HG03135 (cell line): ENCODE measurements around the gene TMTC1.

Experiments
- ATAC-seq: cut with Tn5 transposase; IDR thresholded peaks from one replicate; pipeline ENCODE4 v1.9.1; 2021; ENCODE audit warnings: mild to moderate bottlenecking, moderate library complexity; ENCODE audit not compliant: unreplicated experiment

The TMTC1 gene

DNA sequence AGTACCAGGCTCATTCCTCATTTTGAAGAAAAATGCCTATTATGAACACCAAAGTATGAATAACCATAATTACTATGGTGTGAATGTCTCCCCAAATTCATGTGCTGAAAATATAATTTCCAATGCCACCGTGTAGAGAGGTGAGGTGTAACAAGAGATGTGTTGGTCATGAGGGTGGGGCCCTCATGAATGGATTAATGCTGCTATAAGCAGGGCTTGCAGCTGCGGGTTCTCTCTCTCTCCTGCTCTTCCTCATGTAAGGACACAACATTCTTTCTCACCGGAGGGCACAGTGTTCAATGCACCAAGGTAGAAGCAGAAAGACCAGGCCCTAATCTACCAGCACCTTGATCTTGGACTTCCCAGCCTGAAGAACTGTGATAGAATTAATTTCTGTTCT, 70.0 kb downstream of the TMTC1 start:
- ATAC-seq, result no peak

DNA sequence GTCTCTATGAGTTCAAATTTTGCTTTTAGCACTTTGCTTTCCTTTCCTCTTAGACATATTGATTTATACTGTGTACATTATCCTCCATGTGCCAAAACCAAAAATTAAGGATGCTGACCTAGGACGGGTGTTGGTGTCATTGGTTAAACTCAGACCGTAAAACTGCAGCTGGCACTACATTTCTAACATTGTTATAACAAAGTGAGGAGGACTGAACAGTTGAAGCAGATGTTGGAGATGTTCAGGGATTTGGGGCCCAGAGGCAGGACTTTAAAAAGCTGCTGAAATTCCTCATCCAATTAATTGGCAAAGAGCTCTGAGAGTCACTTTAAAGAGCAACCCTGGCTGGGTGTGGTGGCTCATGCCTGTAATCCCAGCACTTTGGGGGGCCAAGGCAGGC, 72.4 kb downstream of the TMTC1 start:
- ATAC-seq, result no peak

DNA sequence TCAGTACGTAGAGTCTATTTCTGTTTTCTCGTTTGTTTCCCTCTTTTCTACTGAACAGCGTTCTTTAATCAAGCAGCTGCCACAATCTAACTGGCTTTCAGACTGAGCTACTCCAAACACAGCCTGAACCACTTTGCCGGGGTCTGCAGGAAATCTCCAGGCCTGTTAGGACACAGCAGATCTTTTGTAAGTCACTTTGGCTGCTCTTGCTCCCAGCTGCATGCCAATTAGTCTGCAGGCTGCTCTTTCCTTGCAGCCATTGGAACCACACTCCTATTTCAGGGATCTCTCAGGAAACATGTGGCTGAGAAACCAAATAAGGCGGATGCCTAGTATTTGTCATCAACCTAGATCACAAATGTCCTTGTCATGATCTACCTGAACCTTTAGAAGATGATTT, 73.6 kb downstream of the TMTC1 start:
- no peak for ATAC-seq

DNA sequence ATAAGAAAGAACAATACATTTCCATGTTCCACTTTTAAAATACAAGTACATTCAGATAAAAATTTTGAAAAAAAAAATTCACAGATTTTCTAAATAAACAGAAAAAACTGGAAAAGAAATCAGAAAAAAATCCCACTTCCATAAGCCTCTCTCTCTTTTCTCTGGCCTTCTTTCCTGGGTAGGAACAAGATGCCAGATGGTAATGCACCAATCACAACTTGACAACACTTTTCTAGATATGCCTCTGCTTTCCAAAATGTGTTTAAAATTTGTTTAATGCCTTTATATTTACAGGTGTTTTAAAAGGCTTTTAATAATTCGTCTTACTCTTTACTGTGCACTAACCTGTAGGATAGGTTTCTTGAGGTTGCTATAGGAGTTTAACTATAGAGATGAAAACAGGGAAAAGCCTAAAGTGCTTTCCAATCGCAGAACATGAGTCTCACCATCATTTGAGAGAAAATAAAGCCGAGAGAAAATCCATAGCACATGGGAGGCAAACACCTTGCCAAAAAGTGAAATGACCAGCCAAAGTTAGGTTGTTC, 74.2 kb downstream of the TMTC1 start:
- no peak for ATAC-seq

DNA sequence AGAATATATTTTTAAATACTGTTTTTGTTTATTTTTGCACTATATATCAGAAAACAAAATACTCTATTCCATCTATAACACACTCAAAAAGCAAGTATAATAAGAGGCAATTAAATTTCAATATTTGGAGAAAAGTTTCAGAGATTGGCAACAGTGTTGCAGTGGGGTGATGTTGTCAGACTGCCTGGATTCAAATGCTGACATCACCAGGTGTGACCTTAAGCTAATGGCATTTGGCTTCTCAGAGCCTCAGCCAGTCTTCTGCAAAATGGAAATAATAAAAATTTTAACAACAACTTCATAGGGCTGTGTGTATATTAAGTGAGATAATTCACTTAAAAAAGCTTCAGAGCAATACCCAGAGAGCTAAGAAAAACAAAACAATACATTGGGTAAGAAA, 74.7 kb downstream of the TMTC1 start:
- ATAC-seq, result no peak

DNA sequence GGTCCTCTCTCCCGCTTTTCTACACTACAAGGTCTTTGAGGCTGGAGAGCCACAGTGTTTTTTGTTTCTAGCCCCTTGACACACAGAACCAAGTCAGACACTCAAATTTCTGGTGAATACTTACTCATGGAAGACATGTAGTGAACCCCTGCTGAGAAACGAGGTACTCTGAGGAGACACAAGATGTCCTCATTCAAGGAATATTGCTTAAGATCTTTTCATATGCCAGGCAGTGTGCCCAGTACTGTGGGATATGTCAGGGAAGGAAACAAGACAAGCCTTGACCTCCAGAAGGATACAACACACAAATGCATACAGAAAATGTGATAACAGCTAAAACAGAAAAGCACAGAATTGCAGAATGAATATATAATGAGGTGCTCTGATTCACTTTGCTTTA, 75.9 kb downstream of the TMTC1 start:
- no peak for ATAC-seq

DNA sequence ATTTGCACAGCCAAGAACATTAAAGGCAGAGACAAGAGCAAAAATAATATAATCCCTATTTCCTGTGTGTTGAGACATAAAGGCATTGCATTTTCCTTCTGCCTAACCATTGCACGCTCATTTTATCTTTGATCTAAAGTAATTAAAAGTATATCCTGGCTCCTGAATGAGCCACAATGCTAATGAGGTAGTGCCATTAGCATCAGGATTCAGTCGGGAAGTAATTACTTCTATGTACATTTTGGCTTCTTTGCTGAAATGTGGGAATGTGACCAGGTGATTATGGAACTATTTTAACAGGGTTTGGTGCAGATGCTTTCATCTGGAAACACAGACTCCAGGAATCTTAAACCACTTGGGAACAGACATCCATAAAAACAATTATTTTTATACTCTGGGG, 77.4 kb downstream of the TMTC1 start:
- ATAC-seq, result no peak

DNA sequence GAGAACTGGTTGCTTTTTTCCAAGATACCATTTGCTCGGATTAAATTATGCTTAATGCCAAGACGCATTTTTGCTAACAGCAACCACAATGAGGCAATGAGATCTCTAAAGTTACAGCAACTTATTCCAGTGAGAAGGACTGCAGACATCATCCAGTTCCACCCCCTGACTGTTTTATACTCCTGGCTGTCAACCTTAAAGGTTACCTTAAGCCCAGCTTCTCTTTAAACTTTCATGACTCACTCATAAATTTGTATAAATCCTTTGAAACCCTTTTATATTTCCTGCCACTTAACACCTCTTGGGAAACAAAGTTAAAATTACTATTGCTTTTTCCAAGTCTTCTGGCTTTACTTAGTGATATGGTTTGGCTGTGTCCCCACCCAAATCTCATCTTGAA, 80.2 kb downstream of the TMTC1 start:
- ATAC-seq, result no peak

DNA sequence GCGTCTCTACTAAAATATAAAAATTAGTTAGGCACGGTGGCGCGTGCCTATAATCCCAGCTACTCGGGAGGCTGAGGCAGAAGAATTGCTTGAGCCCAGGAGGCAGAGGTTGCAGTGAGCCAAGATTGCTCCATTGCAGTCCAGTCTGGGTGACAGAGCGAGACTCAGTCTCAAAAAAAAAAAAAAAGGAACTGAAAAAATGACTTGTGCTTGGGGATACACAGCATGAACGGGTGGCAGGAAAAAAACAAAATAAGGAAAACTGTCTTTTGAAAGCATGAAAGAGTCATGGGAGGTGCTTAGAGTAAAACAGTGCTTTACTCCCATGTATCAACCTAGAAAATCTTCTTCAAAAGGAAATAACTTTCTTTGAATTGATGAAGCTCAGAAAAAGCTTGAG, 80.8 kb downstream of the TMTC1 start:
- no peak for ATAC-seq

DNA sequence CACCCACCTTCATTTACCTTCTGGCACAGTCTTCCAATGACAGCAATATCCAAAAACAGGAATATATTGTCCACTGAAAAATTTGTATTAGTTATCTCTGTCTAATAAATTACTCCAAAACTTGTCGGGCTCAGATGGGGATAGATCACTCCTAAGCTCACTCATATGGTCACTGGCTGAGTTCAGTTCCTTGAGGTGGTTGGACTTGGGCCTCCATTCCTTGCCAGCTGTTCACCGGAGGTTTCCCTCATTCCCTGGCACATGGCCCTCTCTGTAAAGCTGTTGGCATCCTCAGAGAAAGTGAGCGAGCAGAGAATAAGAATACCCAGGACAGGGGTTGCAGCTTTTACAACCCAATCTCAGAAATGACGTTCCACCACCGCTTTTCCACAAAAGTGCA, 81.5 kb downstream of the TMTC1 start:
- ATAC-seq, result no peak

DNA sequence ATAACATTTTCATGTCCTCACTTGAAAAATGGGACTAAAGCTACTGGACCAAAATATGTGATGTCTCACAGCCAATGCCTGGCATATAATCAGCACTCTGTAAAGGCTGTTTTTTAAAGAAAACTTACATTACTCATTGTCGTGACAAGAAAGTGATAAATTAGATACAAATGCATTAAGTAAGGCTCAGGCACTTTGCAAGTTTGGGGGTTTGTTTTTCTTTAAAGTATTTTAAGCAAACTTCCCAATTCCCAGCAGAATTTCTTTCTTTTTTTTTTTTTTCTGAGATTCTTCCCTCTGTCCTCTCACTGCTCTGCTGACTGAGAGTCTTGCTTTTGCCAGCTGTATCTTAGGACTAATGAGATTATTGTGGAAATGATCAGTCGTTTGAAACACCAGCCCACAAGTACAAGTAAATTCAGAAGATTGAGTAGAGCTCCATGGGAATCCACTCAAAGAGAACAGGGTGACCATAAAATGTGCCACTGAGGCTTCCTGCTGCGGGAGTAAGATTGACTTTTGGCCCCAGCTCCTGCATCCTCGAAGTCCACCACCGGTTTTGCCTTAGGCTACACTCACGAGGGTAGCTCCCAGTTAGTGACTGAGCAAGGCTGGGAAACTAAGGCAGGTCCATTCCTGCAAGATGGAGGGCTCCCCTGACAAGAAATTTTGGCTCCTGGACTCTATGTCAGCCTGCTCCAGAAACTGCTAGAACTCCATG, 82.8 kb downstream of the TMTC1 start:
- ATAC-seq, result no peak

DNA sequence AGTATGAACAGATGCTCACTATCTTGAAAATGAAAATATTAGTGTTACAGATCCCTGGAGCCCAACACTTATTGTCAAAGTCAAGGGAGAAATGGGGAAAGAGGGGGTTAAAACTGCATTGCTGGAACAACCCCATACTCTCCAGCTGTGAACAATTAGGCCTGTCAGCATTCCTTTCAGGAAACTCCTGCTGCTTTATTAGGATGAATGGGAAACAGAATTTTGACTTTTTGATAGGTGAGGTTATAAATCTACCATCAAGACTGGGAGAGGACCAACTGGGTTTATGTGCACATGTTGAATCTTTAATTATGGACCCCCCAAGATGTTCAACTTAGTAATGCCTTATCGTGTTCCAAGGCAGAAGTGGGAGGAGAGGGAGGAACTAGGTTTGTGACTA, 85.0 kb downstream of the TMTC1 start:
- no peak for ATAC-seq

DNA sequence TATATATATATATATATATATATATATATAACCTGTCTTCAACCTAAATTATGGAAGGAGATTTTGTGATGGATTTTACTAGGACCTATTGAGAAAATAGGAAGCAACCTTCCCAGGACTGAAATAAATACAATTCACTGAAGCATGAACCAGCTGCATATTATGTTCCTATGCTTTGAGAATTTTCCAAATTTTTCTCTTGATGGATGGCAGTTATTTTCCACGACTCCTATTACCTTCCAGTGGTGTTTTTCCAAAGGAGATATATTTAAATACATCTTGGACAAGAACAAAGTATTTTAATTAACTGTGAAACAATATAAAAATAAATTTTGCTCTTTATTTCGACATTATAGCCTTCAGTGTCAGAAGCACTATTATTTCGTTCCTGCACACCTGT, 87.9 kb downstream of the TMTC1 start:
- ATAC-seq, result no peak

DNA sequence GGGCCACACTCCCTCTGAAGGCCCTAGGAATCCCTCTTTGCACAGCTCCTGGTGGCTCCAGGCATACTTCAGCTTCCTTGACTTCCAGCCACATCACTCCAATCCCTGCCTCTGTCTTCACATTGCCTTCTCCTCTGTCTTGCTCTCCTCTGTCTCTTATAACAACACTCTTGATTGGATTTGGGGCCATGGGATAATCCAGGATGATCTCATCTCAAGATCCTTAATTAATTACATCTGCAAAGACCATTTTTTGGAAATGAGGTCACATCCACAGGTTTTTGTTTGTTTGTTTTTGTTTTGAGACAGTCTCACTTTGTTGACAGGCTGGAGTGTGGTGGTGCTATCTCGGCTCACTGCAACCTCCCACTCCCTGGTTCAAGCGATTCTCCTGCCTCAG, 88.7 kb downstream of the TMTC1 start:
- ATAC-seq, result no peak

DNA sequence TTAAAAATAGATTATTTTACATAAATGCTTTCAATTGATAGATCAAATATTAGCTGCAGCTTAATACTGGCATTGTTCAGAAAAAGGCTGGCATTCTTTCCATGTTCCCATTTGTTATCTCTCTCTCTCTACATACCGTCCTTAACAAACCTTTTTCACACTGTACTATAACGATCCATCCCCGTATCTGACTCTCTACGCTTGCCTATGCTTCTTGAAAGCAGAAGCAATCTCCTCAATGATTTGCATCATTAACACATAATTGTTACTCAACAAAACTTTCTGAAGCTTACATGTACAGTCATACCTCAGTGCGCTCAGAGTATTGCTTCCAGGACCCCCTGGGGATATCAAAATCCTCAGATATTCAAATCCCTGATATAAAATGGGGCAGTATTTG, 89.7 kb downstream of the TMTC1 start:
- ATAC-seq, result no peak

DNA sequence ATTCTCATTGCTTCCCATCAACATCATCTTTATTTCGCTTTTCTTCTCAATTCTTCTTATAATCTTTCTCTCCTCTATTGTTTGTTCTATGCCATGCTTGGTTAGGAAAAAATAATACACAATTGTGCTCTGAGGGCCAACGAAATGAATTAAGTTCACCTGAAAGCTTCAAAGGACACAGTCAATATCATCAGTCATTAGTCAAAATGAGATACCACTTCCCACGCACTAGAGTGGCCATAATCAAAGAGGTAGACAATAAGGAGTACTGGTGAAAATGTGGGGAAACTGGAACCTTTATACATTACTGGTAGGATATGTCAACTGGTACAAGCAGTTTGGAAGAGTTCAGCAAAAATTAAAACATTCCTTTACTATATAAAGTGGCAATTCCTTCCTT, 91.5 kb downstream of the TMTC1 start:
- ATAC-seq, result no peak

DNA sequence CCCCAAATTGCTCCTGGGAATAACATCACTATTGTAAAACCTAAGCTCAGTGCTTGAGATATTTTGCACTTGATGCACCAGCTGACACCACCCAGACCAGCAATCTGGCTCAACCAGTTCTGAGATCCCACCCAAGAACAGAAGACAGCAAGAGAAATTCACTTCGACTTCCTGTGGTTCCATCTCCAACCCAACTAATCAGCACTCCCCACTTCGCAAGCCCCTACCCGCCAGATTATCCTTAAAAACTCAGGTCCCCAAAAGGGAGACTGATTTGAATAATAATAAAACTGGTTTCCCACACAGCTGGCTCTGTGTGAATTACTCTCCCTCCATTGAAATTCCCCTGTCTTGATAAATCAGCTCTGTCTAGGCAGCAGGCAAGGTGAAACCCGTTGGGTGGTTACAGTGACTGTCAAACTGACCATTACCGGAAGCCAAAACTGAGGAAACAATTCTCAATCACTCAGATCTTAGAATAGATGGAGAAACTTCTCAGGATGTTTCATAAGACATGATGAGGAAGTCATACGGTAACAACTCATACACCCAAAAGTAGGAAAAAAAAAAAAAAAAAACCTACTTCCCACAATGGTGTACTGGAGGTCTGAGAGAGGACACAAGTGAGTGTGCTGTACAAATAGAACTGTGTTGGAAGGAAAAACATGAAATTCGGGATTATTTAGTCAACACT, 92.4 kb downstream of the TMTC1 start:
- no peak for ATAC-seq

DNA sequence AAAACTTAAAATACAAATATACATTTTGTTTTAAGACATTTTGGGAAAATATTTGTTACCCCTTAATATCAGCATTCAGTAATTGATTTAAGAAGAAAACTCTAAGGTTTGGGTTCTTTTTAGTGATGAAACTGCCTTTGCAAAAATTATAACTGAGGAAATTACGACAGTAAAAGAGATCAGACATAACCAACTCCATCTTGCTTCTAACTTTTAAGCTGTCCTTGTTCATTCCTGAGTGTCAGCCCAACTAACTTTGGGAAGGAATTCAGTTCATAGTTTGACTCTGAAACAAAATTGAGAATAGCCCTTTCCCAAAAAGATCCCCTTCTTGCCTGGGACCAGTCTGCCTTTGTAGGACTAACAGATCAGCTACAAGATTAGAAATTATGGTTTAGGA, 93.0 kb downstream of the TMTC1 start:
- ATAC-seq, result no peak

DNA sequence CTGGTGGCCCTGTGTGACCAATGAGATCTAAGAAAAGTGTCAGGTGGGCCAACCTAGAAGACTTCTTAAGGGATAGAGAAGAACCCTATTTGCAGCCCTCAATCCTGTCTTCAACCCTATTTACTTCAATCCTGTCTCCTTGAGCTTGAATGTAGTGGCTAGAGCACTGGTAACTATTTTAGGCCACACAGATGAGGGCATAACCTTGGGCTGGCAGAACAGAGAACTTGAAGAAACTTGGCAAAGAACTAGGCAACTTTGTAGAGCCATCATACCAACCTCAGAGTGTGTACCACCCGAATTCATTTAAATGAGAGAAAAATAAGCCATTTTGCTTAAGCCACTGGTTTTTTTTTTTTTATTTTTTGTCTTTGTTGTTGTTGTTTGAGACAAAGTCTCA, 94.8 kb downstream of the TMTC1 start:
- ATAC-seq, result no peak

DNA sequence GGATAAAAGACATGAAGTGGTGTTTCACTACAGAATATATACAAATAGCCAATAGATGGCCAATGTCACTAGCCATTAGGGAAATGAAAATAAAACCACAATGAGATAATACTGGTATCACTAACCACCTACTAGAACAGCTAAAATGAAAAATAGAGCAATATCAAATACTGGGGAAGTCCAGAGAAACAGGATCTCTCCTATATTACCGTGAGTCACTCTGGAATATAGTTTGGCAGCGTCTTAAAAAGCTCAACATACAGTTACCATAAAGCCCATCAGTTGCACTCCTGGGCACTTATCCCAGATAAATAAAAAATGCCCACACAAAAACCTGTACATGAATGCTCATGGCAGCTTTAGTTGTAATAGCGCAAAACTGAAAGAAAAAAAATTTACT, 101.7 kb downstream of the TMTC1 start:
- ATAC-seq, result no peak

DNA sequence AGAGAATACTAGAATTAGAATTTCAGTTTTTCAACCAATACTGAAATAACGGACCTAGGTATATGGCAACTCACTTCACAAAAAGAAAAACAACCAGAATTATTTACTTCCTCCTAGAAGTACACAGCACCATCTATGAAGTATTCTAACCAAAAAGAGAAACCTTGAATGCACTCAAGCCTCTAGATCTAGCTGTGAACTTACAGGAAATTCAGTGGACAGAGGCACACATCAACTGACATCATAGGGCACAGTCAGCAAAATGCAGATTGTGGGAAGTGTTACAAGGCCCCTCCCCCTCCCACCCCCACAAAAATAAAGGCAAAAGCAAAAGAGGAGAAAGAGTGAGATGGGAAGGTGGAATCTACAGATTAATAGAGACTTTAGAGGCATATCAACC, 102.4 kb downstream of the TMTC1 start:
- ATAC-seq, result no peak

DNA sequence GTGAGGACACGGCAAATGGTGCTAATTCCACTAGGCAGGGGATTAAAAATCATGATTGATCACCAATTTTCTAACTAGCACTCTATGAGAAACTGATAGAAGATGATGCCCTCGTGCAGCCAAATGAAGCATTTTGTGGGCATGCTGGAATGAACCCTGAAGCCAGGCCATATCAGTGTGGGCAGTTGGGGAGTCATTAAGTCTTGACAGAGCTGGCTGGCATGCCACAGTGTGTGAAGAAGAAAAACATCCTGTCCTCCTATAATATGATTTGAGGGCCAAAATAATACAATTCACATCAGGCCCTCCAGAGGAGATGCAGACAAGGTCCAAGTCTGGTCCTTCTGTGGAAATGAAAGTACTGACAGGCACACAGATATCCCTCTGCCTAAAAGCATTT, 107.1 kb downstream of the TMTC1 start:
- ATAC-seq, result no peak

DNA sequence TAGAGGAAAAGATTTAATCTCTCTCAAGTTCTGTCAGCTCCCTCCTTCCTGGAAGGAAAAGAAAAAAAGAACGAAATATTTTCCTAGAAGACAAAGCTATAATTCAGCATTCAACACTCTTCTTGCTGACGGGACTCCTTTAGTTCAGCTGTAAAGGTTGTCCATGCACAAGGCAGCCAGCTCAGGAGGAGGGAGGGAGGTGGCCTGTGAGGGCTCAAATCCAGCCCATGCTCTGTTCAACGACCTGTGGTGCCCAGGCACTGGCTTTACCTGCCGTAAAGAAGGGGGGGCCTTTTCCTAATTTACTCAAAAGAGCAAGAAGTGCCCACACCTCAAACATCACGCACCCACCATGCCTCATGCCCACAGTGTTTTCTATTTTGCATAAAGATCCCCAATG, 109.3 kb downstream of the TMTC1 start:
- ATAC-seq, result no peak
